GM10248 (cell line): ENCODE results near the gene GAB2.
A peak's percentile ranks its signal among the peaks of the same experiment; 100 is the strongest.

Source experiments
- CTCF ChIA-PET: fragments of 300-600 bp; sonication (Branson Sonifier 250); formaldehyde crosslinking; extraction: SDS; loops from one replicate; lab custom pipeline; 2021; ENCODE audit warnings: antibody characterized with exemption; lab: Yijun Ruan, JAX
- POLR2A ChIA-PET: fragments of 350-650 bp; sonication (Branson Sonifier 250); formaldehyde crosslinking; extraction: SDS; loops from one replicate; lab custom pipeline; 2020; ENCODE audit warnings: antibody characterized with exemption; lab: Yijun Ruan, JAX
- DNase-seq: peaks from one replicate; pipeline ENCODE4 v3.0.0; 2012; ENCODE audit errors: extremely low spot score
- CTCF ChIP-seq: IDR thresholded peaks from 2 replicates; pipeline ENCODE4 v1.5.1; 2012; ENCODE audit warnings: mild to moderate bottlenecking, low read depth; ENCODE audit errors: extremely low read depth, missing control alignments, control extremely low read depth

Gene GAB2

GRCh38 chr11:78379039-78379670 lies 38.5 kb downstream of the GAB2 start:
- POLR2A ChIA-PET: no interaction called here

DNA sequence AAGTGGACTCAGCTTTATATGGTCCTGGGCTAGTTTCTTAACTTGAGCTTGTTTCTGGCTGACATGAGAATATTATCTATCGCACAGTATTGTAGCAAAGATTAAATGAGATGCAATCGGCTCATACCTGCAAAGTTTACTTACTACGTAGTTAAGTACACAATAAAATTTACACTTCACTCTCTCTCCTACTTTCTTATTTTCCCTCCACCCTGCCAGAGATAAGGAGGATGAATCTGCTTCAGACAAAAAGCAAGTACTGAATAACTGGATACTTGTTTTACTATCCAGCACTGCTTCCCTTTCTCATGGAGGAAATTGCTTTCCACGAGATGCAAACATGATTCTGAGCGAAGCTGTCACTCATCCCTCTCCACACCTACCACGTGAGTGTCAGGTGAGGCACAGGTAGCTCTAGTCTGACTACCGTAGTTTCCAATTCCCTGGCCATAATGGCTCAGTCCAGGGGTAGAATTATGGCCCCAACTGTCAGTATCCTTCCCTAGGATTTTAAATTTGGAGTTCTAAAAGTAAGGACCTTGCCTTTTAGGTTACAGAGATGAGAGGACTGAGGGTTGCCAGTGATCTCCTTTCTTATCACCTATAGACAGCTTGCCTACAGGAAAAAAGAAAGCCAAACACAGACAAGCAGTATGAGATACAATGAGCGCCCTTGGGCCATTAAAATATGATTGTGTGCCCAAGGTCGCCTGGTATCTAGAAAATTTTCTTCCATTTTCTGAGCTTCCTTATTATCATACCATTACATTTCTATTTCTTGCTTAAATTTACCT lies 39.8 kb downstream of the GAB2 start:
- ChIA-PET POLR2A (no interaction called here), CTCF (interaction anchor here (1.1 to 1.8 kb wide), 4 partner anchors 10 to 186 kb away, joined by 3 to 5 read pairs (median 4); no protein-coding TSS in a partner anchor)
- no peak for TF ChIP-seq CTCF
- DNase-seq: no peak

More at GRCh38 chr11:78379039-78379670, 38.5 kb downstream of the GAB2 start:
- no peak for TF ChIP-seq CTCF
- CTCF ChIA-PET: interaction anchor here (0.7 to 1.7 kb wide), 5 partner anchors 9 to 186 kb away, joined by 3 to 4 read pairs (median 3); no protein-coding TSS in a partner anchor
- DNase-seq: peak; percentile 19

DNA sequence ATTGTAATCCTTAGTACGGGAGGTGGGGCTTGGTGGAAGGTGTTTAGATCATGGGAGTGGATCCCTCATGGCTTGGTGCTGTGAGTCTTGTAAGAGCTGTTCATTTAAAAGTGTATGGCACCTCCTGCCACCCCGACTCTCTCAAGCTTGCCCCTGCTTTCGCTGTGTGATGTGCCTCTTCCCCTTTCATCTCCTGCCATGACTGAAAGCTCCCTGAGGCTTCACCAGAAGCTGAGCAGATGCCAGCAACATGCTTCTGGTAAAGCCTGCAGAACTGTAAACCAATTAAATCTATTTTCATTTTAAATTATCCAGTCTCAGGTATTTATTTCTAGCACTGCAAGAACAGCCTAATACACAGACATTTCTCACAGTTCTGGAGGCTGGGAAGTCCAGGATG lies 40.8 kb downstream of the GAB2 start:
- CTCF ChIA-PET: interaction anchor here (1.8 kb wide), 1 partner anchor 149 kb away, joined by 5 read pairs; no protein-coding TSS in a partner anchor
- POLR2A ChIA-PET: no interaction called here
- no peak for TF ChIP-seq CTCF
- DNase-seq: no peak

GRCh38 chr11:78374917-78375316 lies 42.7 kb downstream of the GAB2 start:
- no peak for DNase-seq
- ChIA-PET POLR2A (no interaction called here), CTCF (interaction anchor here (1.0 to 1.6 kb wide), 5 partner anchors 8 to 99 kb away, joined by 3 to 7 read pairs (median 3); no protein-coding TSS in a partner anchor)
- TF ChIP-seq CTCF: no peak

- no peak for DNase-seq
- POLR2A ChIA-PET: no interaction called here
- CTCF ChIA-PET: no interaction called here
- TF ChIP-seq CTCF: no peak
These were observed 43.9 kb downstream of the GAB2 start for GRCh38 chr11:78373689-78374088.

GRCh38 chr11:78372114-78372768 lies 45.4 kb downstream of the GAB2 start:
- TF ChIP-seq CTCF: no peak
- ChIA-PET CTCF (interaction anchor here (1.2 to 1.3 kb wide), 2 partner anchors 13 to 192 kb away, joined by 3 to 4 read pairs; no protein-coding TSS in a partner anchor), POLR2A (no interaction called here)
- no peak for DNase-seq
